HL-60/S4 treated with phorbol 12-myristate 13-acetate at 8.2 ng/mL for 4 days and 3 days (cell line): ENCODE data around the gene SNX14.

Experiments used
- in situ Hi-C: fragments of 300-500 bp; cut with MboI; formaldehyde crosslinking; loops from 2 replicates; pipeline ENCODE4 v1.15.0; 2022; ENCODE audit warnings: low sequenced_read_pairs

SNX14 gene

DNA sequence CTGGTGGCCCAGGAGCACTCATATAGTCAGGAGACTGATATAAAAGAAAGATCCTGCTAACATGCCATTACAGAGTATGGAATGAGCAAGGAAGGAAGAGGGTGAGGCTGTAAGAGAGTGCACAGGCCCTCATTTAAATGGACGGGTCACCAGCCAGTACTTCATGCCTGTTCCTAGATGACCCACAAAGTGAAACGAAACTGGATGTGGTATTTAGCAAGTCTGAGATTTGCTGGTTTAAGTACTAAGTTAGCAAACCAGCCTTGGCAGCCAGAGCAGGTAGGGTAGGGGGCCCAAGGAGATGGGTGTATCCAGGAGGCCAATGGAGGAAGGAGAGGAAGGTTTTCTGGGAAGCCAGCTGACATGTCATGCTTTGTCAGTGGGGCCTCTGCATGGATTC, 127.9 kb downstream of the SNX14 start:
- in situ Hi-C loops, result no loop called here

DNA sequence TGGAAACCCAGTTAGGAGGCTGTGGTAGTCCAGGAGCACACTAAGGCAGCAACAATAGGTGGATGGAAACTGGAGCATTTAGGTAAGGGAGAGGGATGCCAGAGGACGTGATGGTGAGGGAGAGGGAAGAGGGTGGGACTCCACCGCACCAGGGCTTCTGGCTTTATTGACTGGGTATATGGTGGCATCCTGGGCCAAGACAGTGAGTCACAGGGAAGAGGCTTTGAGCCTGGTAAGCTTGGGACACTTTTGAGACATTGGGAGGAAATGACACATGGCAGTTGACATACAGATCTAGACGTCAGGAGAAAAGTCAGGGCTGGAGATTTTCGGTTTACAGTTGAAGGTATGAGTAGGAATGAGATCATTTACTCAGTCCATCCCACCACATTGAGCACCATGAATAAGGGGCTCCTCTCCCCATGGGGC, 128.9 kb downstream of the SNX14 start:
- in situ Hi-C loops, result no loop called here

DNA sequence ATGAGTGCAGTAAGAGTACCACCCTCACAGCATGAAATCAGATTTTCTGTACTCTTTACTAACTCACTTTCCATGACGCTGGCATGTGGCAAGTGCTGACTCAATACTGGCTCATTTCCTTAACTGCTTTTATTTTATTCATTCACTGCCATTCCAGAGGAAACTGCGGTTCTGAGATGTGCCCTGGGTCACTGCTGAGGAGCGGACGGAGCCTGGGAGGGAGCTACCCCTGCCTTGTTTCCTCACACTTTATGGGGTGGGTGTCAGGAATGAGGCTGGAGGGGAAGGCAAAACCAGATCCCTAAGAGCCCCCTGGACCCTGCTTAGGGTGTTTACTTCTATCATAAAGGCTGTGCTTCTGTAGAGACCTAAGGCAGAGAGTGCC, 129.4 kb downstream of the SNX14 start:
- in situ Hi-C loops, result no loop called here

GRCh38 chr6:85463621-85464259, 129.9 kb downstream of the SNX14 start:
- in situ Hi-C loops, result no loop called here

DNA sequence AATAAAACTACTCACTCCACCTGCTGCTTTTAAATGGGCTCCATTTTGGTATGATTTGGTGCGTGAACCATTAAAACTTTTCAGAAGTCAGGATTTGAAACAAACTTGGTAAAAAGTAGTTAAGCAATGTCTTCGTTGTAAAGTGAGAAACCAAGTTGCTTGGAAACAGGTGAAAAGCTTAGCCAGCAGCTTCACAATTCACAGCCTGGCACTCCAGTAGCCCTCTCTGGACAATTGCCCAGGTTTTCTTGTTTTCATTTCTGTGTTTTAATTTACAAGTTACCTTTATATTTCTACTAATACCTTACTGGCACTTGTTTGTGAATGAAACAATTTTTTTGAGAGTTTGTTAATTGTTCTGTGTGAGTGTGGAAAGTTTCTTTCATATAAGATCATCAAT, 131.0 kb downstream of the SNX14 start:
- in situ Hi-C loops, result no loop called here

DNA sequence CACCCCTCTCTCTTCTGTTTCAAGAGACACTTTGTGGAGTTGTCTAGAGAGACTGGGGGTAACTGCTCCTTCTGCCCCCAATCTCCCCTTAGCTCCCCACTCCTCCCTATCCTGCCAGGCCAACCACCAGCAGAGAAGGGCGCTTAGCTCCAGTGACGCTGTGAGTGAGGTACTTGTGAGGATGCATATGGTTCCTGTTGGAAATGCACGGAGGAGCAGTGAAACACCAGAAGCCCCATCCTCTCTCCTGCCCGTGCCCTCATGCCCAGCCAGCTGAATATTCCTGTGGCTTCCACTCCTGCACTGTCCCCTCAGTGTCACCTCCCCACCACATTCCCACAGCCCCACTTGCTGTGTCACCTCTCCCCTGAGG, 131.9 kb downstream of the SNX14 start:
- in situ Hi-C loops, result no loop called here

GRCh38 chr6:85460921-85461797, 132.5 kb downstream of the SNX14 start:
- in situ Hi-C loops, result no loop called here

DNA sequence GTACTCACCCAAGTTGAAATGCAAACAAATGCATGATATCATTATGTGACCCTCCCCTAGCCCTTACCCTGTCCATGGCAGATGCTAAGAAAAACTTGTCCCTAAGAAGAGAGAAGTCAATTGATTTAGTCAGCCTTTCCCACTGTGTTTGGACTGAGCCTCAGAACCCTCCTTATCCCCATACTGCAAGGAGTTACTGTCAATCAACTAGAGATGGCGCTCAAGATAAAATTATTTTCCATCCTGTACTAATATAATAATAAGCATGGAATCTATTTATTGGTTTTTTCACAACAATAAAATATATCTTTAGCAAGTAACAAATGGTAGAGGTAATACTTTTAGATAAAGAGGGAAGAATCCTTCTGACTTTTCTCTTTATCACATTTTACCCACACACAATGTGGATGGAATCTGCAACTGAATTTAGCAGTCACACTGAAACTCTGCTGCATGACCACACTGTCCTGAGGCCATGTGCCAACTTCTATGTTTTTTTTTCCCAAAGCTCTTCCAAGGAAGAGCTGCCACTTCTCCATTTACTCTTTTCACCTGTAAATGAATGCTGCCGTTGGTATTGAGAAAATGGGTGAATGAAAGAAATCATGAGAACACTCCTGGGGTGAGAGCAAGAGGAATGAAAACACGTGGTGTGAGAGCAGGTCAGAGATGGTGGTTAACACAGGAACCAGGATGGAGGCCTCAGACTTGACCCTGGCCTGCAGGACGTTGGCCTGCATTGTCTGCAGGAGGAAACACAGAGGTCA, 133.3 kb downstream of the SNX14 start:
- in situ Hi-C loops, result no loop called here

- in situ Hi-C loops, result no loop called here
Observed at GRCh38 chr6:85459224-85459901, 134.3 kb downstream of the SNX14 start.

- in situ Hi-C loops, result no loop called here
Observed at GRCh38 chr6:85458782-85459181, 134.9 kb downstream of the SNX14 start.

- in situ Hi-C loops, result no loop called here
Observed at GRCh38 chr6:85458184-85458583, 135.5 kb downstream of the SNX14 start.

- in situ Hi-C loops, result no loop called here
Observed at GRCh38 chr6:85456782-85457181, 136.9 kb downstream of the SNX14 start.
